Body of pancreas (tissue), 4 donors: Measurements from ENCODE around the gene S100A4. TPM values are rescaled to one million over a fixed set of nuclear protein-coding genes. Genes with fewer than 3 reads are reported as not detected.

ENCODE experiments used
- ATAC-seq: fragments of 150-250 bp; one replicate; pipeline ENCODE4 v1.9.1; 2016
- DNase-seq, 4 donors: peaks; one replicate each; pipeline ENCODE4 v3.0.0-alpha.2; 2019
- H3K27ac ChIP-seq, 4 donors: fragments of 200-600 bp; sonication (generic); 1 replicate in 3 of 4; 2 replicates in 1 of 4; pipeline versions ENCODE4 v1.5.1 to v1.6.1; 2016 to 2019; ENCODE audit warnings: mild to moderate bottlenecking in 1 of 4, mixed read lengths in 1 of 4, moderate library complexity in 1 of 4
- H3K27me3 ChIP-seq, 2 donors: fragments of 200-600 bp; sonication (generic); one replicate each; pipeline ENCODE4 v1.6.0; 2016; ENCODE audit warnings: mild to moderate bottlenecking in 1 of 2
- H3K36me3 ChIP-seq, 2 donors: fragments of 200-600 bp; sonication (generic); replicated peaks in 1 of 2; 2 replicates each; pipeline ENCODE4 v1.5.1; 2016; ENCODE audit warnings: low read depth in 2 of 2; ENCODE audit not compliant: insufficient read depth in 1 of 2
- H3K4me1 ChIP-seq: fragments of 200-600 bp; sonication (generic); one replicate; pipeline ENCODE4 v1.6.0; 2016
- H3K4me3 ChIP-seq, 2 donors: fragments of 200-600 bp; sonication (generic); 1 replicate in 1 of 2; 2 replicates in 1 of 2; pipeline ENCODE4 v1.5.1; 2016 to 2019
- H3K9me3 ChIP-seq, 3 donors: fragments of 200-600 bp; sonication (generic); 1 replicate in 2 of 3; 2 replicates in 1 of 3; pipeline ENCODE4 v1.5.1; 2016
- POLR2A ChIP-seq, 3 donors: fragments of 450-650 bp; IDR thresholded peaks; one replicate each; pipeline ENCODE4 v1.6.1; 2016; ENCODE audit warnings: antibody characterized with exemption in 3 of 3, mild to moderate bottlenecking in 2 of 3
- WGBS, 2 donors: methylation state at CpG; one replicate each; pipeline ENCODE4 v1.1.5; 2017; 5-methylcytosine and 5-hydroxymethylcytosine counted together
- intact Hi-C: fragments of 100-400 bp; cut with DNase I; formaldehyde crosslinking; loops from one replicate; pipeline ENCODE4 v1.15.1; 2023
- total RNA-seq, 2 donors: library from RNA; depleted of rRNA; stranded (reverse); fragments of >200 nt; gene quantifications; one replicate each; pipeline ENCODE4 v1.1.0, GENCODE V29; 2016
- TF ChIP-seq, protein P1 (sequence below), 7 experiments: fragments of 450-650 bp in 4 of 7; fragments of 200-600 bp in 3 of 7; sonication (generic) in 3 of 7; IDR thresholded peaks; one replicate each; pipeline ENCODE4 v1.5.1; 2016 to 2019; ENCODE audit warnings: antibody characterized with exemption in 7 of 7

Gene S100A4
- total RNA-seq, 2 donors from 2014 or later = 49.5 to 81.7 TPM

DNA sequence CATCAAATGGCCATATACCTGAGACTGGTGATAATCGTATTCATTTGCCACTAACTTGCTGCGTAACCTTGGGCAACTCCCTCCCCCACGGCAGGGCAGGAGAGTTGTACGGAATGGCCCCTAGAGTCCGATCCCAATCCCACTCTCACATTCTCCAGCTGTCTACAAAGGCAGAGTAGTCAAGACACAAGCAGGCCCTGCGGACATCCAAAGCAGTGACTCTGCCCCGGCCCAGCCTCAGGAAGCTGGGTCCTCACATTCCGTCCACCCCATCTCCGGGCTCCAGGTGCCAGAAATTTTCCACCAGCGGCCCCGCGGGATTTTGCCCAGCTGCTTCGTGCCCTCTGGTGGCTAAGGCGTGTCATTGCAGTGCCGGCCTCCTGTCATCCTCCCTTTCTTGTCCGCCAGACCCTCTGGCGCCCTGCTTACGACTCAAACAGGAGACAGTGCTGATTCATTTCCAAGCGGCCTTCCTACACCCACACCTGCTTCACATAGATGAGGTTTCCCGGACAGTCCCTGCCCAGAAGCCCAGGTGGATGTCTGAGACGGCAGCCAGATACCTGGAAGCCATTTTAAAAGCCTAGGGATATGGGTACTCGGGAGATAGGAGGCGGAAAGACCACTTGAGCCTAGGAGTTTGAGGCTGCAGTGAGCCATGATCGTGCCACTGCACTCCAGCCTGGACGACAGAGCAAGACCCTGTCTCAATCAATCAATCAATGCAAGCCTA, 22.9 kb upstream of the S100A4 start:
- 4 to 9% methylated on average over 21 to 25 of the region's 25 CpGs for WGBS, 2 donors
- peak overlapping the region; percentile 9 to 83 (median 36) for H3K27ac ChIP-seq
- no peak overlapping the region for H3K4me3 ChIP-seq
- TF ChIP-seq POLR2A (IDR thresholded peaks at IDR 0.05) = no peak
- TF ChIP-seq, protein P1, sequence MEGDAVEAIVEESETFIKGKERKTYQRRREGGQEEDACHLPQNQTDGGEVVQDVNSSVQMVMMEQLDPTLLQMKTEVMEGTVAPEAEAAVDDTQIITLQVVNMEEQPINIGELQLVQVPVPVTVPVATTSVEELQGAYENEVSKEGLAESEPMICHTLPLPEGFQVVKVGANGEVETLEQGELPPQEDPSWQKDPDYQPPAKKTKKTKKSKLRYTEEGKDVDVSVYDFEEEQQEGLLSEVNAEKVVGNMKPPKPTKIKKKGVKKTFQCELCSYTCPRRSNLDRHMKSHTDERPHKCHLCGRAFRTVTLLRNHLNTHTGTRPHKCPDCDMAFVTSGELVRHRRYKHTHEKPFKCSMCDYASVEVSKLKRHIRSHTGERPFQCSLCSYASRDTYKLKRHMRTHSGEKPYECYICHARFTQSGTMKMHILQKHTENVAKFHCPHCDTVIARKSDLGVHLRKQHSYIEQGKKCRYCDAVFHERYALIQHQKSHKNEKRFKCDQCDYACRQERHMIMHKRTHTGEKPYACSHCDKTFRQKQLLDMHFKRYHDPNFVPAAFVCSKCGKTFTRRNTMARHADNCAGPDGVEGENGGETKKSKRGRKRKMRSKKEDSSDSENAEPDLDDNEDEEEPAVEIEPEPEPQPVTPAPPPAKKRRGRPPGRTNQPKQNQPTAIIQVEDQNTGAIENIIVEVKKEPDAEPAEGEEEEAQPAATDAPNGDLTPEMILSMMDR (IDR thresholded peaks at IDR 0.05) = peak; percentile 96 to 99 (median 97)
- H3K4me1 ChIP-seq = peaks cover 40% of the 10 kb centered on the region
- DNase-seq (peak; percentile 85 to 90 (median 86)), ATAC-seq (peak; percentile 57)
- no peaks in the 10 kb centered on the region for H3K27me3 ChIP-seq
- no peaks in the 10 kb centered on the region for H3K9me3 ChIP-seq
- intact Hi-C loops = loop anchor here (5.0 kb wide), 1 partner anchor 41 kb away; no protein-coding TSS in a partner anchor
- no peaks in the 10 kb centered on the region for H3K36me3 ChIP-seq

GRCh38 chr1:153567621-153568366, 22.2 kb upstream of the S100A4 start:
- DNase-seq = peak in 1 of 4 donors; percentile 15
- ATAC-seq = no peak
- Histone ChIP-seq H3K36me3 (no peaks in the 10 kb centered on the region), H3K4me3 (no peak overlapping the region), H3K27me3 (no peaks in the 10 kb centered on the region), H3K4me1 (peaks cover 40% of the 10 kb centered on the region), H3K9me3 (no peaks in the 10 kb centered on the region), H3K27ac (peak overlapping the region; percentile 9 to 83 (median 30))
- no peak for TF ChIP-seq POLR2A (IDR thresholded peaks at IDR 0.05)
- TF ChIP-seq, protein P1 (IDR thresholded peaks at IDR 0.05) = no peak
- WGBS, 2 donors = 73 to 78% methylated on average over 22 of the region's 22 CpGs
- intact Hi-C loops = loop anchor here (5.0 kb wide), 1 partner anchor 40 kb away; no protein-coding TSS in a partner anchor

GRCh38 chr1:153566414-153567371, 21.1 kb upstream of the S100A4 start:
- Histone ChIP-seq H3K4me3 (no peak overlapping the region), H3K27me3 (no peaks in the 10 kb centered on the region), H3K36me3 (no peaks in the 10 kb centered on the region), H3K4me1 (peaks cover 33% of the 10 kb centered on the region), H3K9me3 (no peaks in the 10 kb centered on the region), H3K27ac (peak overlapping the region; percentile 76 to 86 (median 82))
- TF ChIP-seq POLR2A (IDR thresholded peaks at IDR 0.05) = peak; percentile 65 to 74 (median 73)
- TF ChIP-seq, protein P1 (IDR thresholded peaks at IDR 0.05) = no peak
- DNase-seq (peak; percentile 84 to 99 (median 90)), ATAC-seq (peak; percentile 92)
- intact Hi-C loops = loop anchor here (5.0 kb wide), 1 partner anchor 39 kb away; no protein-coding TSS in a partner anchor
- WGBS, 2 donors = 52 to 66% methylated on average over 13 to 16 of the region's 16 CpGs

DNA sequence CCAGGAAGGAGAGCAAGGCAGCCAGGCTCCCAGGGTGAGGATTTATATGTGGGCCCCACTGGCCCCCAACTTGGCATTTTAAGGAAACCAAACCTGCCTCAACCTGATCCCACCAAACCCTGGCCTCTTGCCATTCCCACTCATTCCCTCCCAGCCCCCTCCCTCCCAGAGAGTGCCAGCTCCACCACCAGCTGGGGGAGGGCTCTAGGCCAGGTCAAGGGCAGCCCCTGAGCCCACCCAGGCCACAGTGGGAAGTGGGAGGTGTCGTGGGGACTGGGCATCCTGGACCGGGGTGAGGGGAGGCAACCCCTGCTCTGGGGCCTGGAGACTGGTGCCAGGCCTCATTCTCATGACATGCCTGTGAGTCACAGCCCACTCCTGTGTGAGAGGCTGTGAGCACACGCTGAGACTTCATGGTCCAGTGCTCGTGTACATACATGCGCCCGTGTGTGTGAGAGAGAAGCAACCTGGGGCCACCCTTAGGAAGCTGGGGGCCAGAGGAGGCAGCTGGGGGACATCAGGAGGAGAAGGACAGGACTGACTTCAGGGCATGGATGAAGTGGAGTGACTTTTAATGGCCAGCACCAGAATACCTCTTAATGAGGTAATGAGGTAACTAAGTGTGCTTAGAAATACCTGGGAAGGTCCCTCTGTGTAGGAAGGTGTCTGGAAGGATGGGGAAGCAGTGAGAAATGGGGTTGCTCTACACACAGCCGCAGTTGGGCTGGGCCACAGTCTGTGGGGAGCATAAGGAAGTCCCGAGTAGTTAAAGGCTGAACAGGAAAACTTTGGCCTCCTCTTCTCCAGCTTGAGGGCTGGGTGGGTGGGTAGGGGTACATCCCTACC, 20.1 kb upstream of the S100A4 start, which contains the start of gene S100A2:
S100A2 (minus strand) TSS at position 316 of the 846 bp plus-strand sequence. CDS start 1,967 bp downstream, outside the sequence.
- H3K4me1 ChIP-seq = peaks cover 33% of the 10 kb centered on the region
- peak; percentile 7 for ATAC-seq
- H3K4me3 ChIP-seq = no peak within 1 kb of the TSS
- peak within 1 kb of the TSS; percentile 76 to 86 (median 82) for H3K27ac ChIP-seq
- WGBS, 2 donors = 62 to 68% methylated on average over 4 to 8 of the region's 8 CpGs
- H3K36me3 ChIP-seq = no peaks in the 10 kb centered on the region
- DNase-seq = peak in 2 of 4 donors; percentile 40 to 57
- H3K27me3 ChIP-seq = no peaks in the 10 kb centered on the region
- intact Hi-C loops = loop anchor here (5.0 kb wide), 1 partner anchor 38 kb away; no protein-coding TSS in a partner anchor
- TF ChIP-seq POLR2A (IDR thresholded peaks at IDR 0.05) = no peak
- TF ChIP-seq, protein P1 (IDR thresholded peaks at IDR 0.05) = no peak
- H3K9me3 ChIP-seq = no peaks in the 10 kb centered on the region
